ENCODE measurements around the gene SYNCRIP. TPM values are rescaled to one million over a fixed set of nuclear protein-coding genes. Genes with fewer than 3 reads are reported as not detected.
"Not testable (repeated sequence)": the region's sequence is repeated elsewhere in the genome, so short reads cannot be mapped to it uniquely, and the experiment has no call there.

SYNCRIP gene
- polyA plus RNA-seq (ENCODE audit: insufficient read depth in 1 of 5, insufficient read length in 5 of 5, low replicate concordance in 1 of 5) = 100 to 1,000 TPM; 127 to 199 (median 164) TPM
- long read RNA-seq, donor 1, full-length matches to known transcripts = 7 of 88 reads
- long read RNA-seq, donor 1, partial matches to known transcripts = 81 of 88 reads
- long read RNA-seq, donor 1, other reads (novel, unspliced or antisense) = 0 of 88 reads
- long read RNA-seq, donor 2, full-length matches to known transcripts = 8 of 24 reads
- long read RNA-seq, donor 2, partial matches to known transcripts = 16 of 24 reads
- long read RNA-seq, donor 2, other reads (novel, unspliced or antisense) = 0 of 24 reads
- long read RNA-seq, donor 3, full-length matches to known transcripts = 4 of 39 reads
- long read RNA-seq, donor 3, partial matches to known transcripts = 35 of 39 reads
- long read RNA-seq, donor 3, other reads (novel, unspliced or antisense) = 0 of 39 reads
- long read RNA-seq, donor 4, full-length matches to known transcripts = 5 of 36 reads
- long read RNA-seq, donor 4, partial matches to known transcripts = 31 of 36 reads
- long read RNA-seq, donor 4, other reads (novel, unspliced or antisense) = 0 of 36 reads
- long read RNA-seq, donor 5, partial matches to known transcripts = 58 of 67 reads
- long read RNA-seq, donor 5, other reads (novel, unspliced or antisense) = 6 of 67 reads
- long read RNA-seq, donor 6, full-length matches to known transcripts = 8 of 67 reads
- long read RNA-seq, donor 6, partial matches to known transcripts = 59 of 67 reads
- long read RNA-seq, donor 6, other reads (novel, unspliced or antisense) = 0 of 67 reads
- long read RNA-seq, donor 7, full-length matches to known transcripts = 10 of 90 reads
- long read RNA-seq, donor 7, partial matches to known transcripts = 80 of 90 reads
- long read RNA-seq, donor 7, other reads (novel, unspliced or antisense) = 0 of 90 reads
- long read RNA-seq, donor 8, full-length matches to known transcripts = 2 of 19 reads
- long read RNA-seq, donor 8, partial matches to known transcripts = 17 of 19 reads
- long read RNA-seq, donor 8, other reads (novel, unspliced or antisense) = 0 of 19 reads

- peak; percentile 99 for DNase-seq
Measured at GRCh38 chr6:85642774-85643536, at the start of gene SYNCRIP. Gene SYNCRIP, minus strand, starts transcription at chr6:85642886. Its CDS starts 1,447 bp downstream, at chr6:85641439.

GRCh38 chr6:85691478-85691877, 48.8 kb upstream of the SYNCRIP start:
- no peak for DNase-seq

- no peak for DNase-seq
Measured at GRCh38 chr6:85690071-85690470, 47.4 kb upstream of the SYNCRIP start.

DNA sequence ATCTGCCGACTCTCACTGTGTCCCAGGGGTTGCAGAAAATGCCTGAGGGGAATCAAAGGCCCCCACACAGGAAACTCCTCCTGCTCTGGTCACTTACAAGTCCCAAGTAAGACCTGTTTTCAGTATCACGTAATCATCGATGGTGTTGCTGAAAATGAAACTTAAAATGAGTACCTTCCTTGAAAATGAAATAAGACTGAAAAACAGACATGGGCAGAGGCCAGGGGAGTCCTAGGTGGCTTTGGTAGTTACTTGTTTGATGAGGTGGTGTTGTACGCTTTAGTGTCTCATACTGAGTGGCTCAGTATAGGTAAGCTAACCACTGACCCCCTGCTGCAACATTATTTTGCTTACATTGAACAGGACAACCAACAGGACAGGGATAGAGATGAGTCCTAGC, 43.0 kb upstream of the SYNCRIP start:
- DNase-seq = no peak

DNA sequence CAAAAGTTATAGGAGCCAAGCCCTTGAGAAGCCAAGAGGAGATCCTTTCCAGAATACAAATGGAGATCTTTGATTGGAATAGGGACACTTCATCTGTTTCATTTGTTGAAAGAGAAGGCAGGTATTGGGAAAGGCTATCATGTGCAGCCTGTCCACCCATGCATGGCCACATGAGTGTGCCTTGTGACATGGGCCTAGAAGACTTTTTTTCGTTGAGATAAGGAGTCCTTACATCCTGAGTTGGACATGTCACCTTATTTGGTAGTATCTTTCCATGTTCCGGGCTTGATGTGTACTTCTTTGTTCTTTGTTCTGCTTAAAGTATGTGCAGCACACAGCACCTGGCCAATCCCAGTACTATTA, 42.1 kb upstream of the SYNCRIP start:
- no peak for DNase-seq

DNA sequence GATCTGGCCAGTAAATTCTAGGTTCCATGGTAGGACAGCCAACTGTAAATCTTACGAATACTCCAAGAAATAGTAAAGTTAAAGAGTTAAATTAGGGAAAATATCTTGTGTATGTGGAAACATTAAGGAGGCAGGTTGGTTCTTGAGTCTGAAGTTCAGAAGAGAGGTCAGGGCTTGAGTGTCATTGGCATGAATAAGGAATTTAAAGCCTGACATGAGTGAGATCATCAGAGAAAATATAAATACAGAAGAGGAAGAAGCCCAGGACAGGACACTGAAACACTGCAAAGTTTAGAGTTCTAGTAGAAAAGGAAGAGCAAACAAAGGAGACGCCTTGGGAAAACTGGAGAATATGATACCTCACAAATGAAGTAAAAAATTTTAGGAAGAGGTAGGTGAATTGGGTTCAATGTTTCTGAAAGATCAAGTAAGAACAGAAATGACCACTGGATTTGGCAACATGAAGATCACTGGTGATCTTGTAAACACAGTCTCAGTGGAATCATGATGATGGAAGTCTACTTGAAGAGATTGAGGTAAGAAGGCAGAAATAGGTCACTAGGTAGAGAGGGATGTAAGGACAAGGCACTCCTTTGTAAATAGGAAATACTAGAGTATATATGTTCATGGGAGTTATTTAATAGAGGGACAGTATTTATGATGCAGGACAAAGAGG, 41.6 kb upstream of the SYNCRIP start:
- DNase-seq = no peak

- not testable (repeated sequence) for DNase-seq
Measured at GRCh38 chr6:85681899-85682298, 39.2 kb upstream of the SYNCRIP start.

- no peak for DNase-seq
Measured at GRCh38 chr6:85680388-85680787, 37.7 kb upstream of the SYNCRIP start.

DNA sequence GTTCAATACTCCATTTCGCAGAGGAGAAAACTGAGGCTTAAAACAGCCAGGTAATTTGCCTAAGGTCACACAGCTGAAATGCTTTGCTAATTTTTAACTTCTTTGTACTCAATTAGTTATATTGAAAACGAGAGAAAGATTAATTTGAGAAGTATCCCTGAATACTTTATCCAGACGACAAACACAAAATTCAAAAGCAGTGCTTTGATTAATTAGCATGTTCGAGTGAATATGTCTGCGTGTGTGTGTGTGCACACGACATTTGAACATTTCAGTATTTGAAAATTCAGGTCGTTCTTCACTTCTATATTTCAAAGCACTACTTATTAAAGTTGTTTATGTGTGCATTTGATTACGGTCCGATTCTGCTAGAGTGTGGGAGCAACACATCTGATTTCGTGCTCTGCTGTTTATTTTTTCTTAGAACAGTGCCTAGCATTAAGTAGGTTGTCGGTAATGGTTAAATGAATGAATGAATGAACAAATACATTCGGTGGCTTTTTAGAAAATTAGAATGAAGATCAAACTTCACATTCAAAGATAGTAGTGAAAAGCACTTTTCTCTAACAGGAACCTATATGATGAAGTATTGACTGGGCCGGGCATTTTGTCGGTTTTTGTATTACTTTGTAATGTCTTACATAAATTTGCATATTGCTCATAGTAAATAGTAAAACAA, 36.9 kb upstream of the SYNCRIP start:
- DNase-seq = no peak

- peak; percentile 99 to 100 for DNase-seq
Measured at GRCh38 chr6:85678602-85679444, 36.1 kb upstream of the SYNCRIP start.

GRCh38 chr6:85678026-85678601, 35.4 kb upstream of the SYNCRIP start:
- peak in 1 of 2 donors; percentile 22 for DNase-seq

- peak; percentile 35 to 42 for DNase-seq
Measured at GRCh38 chr6:85677234-85677956, 34.7 kb upstream of the SYNCRIP start.

DNA sequence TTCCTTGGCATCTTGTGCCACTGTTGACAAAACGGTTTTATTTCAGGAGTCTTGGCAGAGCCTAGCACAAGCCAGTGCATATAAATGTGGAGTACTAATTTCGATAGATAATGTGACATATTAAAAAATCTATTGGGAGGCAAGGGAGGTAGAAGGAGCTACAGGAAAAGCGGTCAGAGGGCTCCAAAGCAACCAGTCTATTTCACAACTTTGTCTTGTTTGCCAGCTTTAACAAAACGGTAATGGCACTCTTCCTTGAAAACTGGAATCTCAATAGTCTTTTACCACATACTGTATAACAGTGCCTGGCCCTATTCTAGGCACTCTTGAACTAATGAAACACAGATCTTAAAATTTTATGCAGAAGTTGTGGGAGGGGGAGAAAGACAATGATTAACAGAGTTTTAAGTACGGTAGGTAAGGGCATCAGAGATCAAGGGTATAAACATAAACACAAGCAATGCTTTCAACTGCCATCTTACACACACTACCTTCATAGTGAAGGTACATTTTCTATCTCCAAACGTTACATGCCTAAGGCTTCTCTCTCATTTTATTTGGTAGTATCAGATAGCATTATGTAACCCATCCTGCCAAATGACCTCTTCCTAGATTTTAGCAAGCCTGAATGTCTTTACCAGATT, 33.5 kb upstream of the SYNCRIP start:
- no peak for DNase-seq

DNA sequence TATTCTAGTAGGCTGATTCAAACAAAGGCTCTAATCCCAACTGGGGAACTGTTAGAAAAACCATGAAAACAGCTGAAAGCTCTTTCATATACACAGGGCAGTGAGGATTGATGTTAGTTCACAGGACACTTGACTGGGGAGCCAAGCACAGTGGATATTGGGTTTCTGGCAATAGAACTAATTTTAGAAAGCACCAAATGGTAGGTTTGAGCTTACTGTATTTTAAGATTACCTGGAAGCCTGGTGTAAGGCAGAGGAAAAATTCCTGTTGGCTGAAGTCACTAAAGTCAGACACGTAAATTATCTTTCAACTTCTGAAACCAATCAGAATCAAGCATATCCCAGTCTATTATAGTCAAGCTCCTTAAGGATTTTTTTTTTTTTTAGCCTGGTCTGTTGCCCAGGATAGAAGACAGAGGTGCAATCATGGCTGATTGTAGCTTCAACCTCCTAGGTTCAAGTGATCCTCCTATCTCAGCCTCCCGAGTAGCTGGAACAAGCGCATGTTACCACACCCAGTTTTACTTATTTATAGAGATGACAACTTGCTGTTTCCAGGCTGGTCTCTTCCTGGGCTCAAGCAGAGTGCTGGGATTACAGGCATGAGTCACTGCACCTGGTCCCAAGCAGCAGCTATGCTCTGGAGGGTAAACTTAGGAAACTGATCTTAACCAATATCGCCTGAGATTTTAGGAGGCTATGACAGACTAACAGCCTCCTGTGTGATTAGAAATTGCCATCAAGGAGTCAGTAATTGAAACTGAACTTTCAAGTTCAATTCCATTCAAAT, 32.5 kb upstream of the SYNCRIP start:
- DNase-seq = no peak

- no peak for DNase-seq
Measured at GRCh38 chr6:85674604-85675003, 31.9 kb upstream of the SYNCRIP start.

DNA sequence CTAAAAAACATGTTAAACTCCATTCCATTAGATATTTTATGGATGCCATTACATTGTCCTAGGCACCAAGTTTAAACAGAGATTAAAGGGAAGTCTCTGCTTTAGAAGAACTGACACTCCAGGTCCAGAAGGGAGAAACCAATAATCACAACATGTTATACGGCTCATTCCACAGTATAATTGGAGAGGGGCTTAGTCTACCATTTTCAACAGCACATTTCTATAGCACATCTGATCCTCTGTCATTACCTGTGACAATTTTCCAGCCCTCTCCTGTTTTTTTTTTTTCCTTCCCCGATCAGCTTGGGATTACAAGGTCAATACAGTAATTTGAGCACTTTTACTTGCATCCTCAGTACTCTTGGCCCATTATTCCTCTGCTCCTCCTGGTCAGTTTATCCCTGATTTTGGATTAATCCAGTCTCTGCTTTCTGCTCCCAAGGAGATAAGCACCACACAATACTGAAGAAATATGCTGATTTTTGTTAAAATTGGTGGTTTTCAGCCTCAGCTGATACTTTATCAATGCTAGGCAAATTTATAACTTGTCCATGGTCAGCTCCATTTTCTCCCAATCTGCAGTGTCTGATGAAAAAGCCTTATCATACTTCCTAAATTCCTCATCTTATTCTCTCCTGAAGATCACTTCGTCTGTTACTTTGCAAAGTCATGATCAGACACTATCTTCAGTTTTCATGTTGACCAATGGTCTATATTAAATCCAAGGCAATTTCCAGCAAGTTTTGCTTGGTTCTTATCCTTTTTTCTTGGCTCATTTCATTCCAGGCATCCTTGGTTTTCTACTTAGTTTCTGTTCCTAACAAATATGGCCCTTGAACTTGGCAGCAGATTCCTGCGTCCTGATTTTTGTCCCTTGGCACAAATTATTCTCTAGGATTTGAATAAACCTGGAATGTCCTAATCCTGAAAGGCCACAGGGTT, 30.8 kb upstream of the SYNCRIP start:
- no peak for DNase-seq
